Kidney (tissue), 14 donors: ENCODE measurements around the gene PIGU. TPM values are rescaled to one million over a fixed set of nuclear protein-coding genes. Genes with fewer than 3 reads are reported as not detected.
"Not testable (repeated sequence)": the region's sequence is repeated elsewhere in the genome, so short reads cannot be mapped to it uniquely, and the experiment has no call there.

Experiments
- DNase-seq, 5 donors: peaks; one replicate each; pipeline ENCODE4 v3.0.0-alpha.2; 2013 to 2020
- FAIRE-seq: peaks from 2 replicates; lab custom pipeline; 2012; peaks lifted over from hg19 to GRCh38; lab: Jason Lieb, UNC
- H3K27ac ChIP-seq, 2 donors: one replicate each; pipeline ENCODE4 v1.7.0; 2013; ENCODE audit warnings: low read depth in 2 of 2, low read length in 2 of 2, inconsistent platforms in 1 of 2
- H3K27me3 ChIP-seq: one replicate; pipeline ENCODE4 v1.7.1; 2013; ENCODE audit warnings: low read length, inconsistent platforms; ENCODE audit not compliant: control insufficient read depth, insufficient read depth
- H3K36me3 ChIP-seq, 3 donors: one replicate each; pipeline versions ENCODE4 v1.7.0 to v1.7.1; 2013; ENCODE audit warnings: low read length in 3 of 3, control low read depth in 1 of 3, inconsistent platforms in 1 of 3; ENCODE audit not compliant: insufficient read depth in 3 of 3, control insufficient read depth in 2 of 3
- H3K4me1 ChIP-seq, 3 donors: one replicate each; pipeline versions ENCODE4 v1.7.0 to v1.7.1; 2013; ENCODE audit warnings: low read length in 3 of 3, inconsistent platforms in 1 of 3, low read depth in 1 of 3; ENCODE audit not compliant: control insufficient read depth in 2 of 3, insufficient read depth in 2 of 3
- H3K4me3 ChIP-seq, 3 donors: one replicate each; pipeline versions ENCODE4 v1.7.0 to v1.8.1; 2013; ENCODE audit warnings: low read length in 3 of 3, control low read depth in 1 of 3, inconsistent platforms in 1 of 3
- H3K9ac ChIP-seq, 3 donors: one replicate each; pipeline versions ENCODE4 v1.7.0 to v1.7.1; 2013; ENCODE audit warnings: low read length in 3 of 3, control low read depth in 1 of 3, inconsistent platforms in 1 of 3
- H3K9me3 ChIP-seq, 3 donors: one replicate each; pipeline versions ENCODE4 v1.7.0 to v1.7.1; 2013; ENCODE audit warnings: low read length in 3 of 3, control low read depth in 1 of 3, inconsistent platforms in 1 of 3; ENCODE audit not compliant: control insufficient read depth in 2 of 3, insufficient read depth in 1 of 3
- intact Hi-C: fragments of 100-400 bp; cut with DNase I; formaldehyde crosslinking; loops from one replicate; pipeline ENCODE4 v1.11.1; 2022
- polyA plus RNA-seq: library from polyadenylated mRNA; stranded (reverse); fragments of 350-450 nt; fragmentation: Illumina TruSeq; extraction: RNeasy Lipid Tissue Mini Kit (QIAGEN cat#74804); gene quantifications from one replicate; pipeline ENCODE4 v1.2.3, GENCODE V29; 2014; ENCODE audit warnings: low read depth, low replicate concordance; ENCODE audit not compliant: insufficient read depth
- total RNA-seq: library from RNA; stranded (reverse); fragmentation: NEBNext Ultra II Directional; extraction: Animal tissue kit (Norgen Biotek cat#: 25700); gene quantifications from one replicate; pipeline ENCODE4 v1.2.1, GENCODE V29; 2021
- TF ChIP-seq, protein P1 (sequence below): IDR thresholded peaks from 3 replicates; pipeline ENCODE4 v1.5.1; 2012; ENCODE audit warnings: mild to moderate bottlenecking, moderate library complexity, borderline replicate concordance; ENCODE audit not compliant: insufficient read depth; ENCODE audit errors: extremely low read depth
- donor health status: control.
- donor health status: control.
- donor health status: control.
- donor health status: control.
- donor health status: control.
- donor health status: DM: yes; HTN: yes; CAD: no.
- donor health status: Normal renal cell carcinoma (clear cell type).

The PIGU gene
- total and polyA plus RNA-seq, 2 donors from 2014 or later = 15.9 to 42.0 TPM

GRCh38 chr20:34516247-34517113 is 160.4 kb downstream of the PIGU start, which contains the start of gene DYNLRB1:
DYNLRB1 (plus strand) TSS chr20:34516422; CDS start chr20:34516459, 37 bp downstream.
- TF ChIP-seq, protein P1, sequence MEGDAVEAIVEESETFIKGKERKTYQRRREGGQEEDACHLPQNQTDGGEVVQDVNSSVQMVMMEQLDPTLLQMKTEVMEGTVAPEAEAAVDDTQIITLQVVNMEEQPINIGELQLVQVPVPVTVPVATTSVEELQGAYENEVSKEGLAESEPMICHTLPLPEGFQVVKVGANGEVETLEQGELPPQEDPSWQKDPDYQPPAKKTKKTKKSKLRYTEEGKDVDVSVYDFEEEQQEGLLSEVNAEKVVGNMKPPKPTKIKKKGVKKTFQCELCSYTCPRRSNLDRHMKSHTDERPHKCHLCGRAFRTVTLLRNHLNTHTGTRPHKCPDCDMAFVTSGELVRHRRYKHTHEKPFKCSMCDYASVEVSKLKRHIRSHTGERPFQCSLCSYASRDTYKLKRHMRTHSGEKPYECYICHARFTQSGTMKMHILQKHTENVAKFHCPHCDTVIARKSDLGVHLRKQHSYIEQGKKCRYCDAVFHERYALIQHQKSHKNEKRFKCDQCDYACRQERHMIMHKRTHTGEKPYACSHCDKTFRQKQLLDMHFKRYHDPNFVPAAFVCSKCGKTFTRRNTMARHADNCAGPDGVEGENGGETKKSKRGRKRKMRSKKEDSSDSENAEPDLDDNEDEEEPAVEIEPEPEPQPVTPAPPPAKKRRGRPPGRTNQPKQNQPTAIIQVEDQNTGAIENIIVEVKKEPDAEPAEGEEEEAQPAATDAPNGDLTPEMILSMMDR = no peak
- H3K9me3 ChIP-seq = no peaks in the 10 kb centered on the region
- H3K36me3 ChIP-seq = no peaks in the 10 kb centered on the region
- H3K27me3 ChIP-seq = no peaks in the 10 kb centered on the region
- DNase-seq (peak; percentile 97 to 99 (median 99)), FAIRE-seq (no peak)
- H3K9ac ChIP-seq = peak within 1 kb of the TSS; percentile 65 to 88 (median 87)
- H3K4me3 ChIP-seq = peak within 1 kb of the TSS; percentile 79 to 94 (median 93)
- peaks cover 0 to 17% (median 13%) of the 10 kb centered on the region in 3 donors for H3K4me1 ChIP-seq
- intact Hi-C loops = no loop called here
- peak within 1 kb of the TSS; percentile 95 for H3K27ac ChIP-seq

DNA sequence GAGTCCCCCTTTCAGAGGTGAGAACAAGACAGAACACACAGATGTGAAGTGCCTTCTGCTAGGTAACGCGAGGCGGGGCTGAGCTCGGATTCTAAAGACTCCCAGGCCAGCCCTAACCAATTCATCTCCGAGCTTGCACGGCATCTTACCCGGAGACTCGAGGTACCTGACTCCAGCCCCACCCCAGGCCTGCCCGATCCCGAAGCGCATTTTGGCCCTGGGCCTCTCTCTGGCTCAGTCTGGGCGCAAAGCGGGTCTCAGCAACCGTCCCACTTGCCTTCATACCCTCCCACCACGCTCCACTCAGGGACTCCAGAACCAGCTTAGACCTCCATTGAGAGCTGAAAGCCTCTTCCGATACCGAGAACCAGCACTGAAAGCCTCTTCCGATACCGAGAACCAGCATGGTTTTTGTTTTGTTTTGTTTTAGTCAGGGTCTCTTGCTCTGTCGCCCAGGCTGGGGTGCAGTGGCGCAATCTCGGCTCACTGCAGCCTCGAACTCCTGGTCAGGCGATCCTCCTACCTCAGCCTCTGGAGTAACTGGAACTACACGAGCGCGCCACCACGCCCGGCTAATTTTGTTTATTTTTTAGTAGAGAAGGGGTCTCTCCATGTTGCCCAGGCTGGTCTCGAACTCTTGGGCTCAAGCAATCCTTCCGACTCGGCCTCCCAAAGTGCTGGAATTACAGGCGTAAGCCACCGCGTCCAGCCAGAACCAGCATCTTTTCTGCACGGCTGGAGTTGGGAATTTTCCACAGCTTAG is 161.2 kb downstream of the PIGU start:
- TF ChIP-seq, protein P1 = no peak
- no peaks in the 10 kb centered on the region for H3K27me3 ChIP-seq
- peak overlapping the region; percentile 56 to 87 (median 65) for H3K9ac ChIP-seq
- peaks cover 0 to 23% (median 16%) of the 10 kb centered on the region in 3 donors for H3K4me1 ChIP-seq
- no peaks in the 10 kb centered on the region for H3K9me3 ChIP-seq
- peak overlapping the region; percentile 79 to 94 (median 93) for H3K4me3 ChIP-seq
- no peaks in the 10 kb centered on the region for H3K36me3 ChIP-seq
- DNase-seq (peak; percentile 80 to 88 (median 83)), FAIRE-seq (no peak)
- H3K27ac ChIP-seq = peak overlapping the region; percentile 95
- intact Hi-C loops = no loop called here

GRCh38 chr20:34514897-34515483 is 161.9 kb downstream of the PIGU start:
- DNase-seq (no peak), FAIRE-seq (no peak)
- Histone ChIP-seq H3K9ac (peak overlapping the region; percentile 56 to 87 (median 65)), H3K36me3 (no peaks in the 10 kb centered on the region), H3K27ac (peak overlapping the region; percentile 95), H3K27me3 (no peaks in the 10 kb centered on the region), H3K4me3 (peak overlapping the region; percentile 79 to 94 (median 93)), H3K4me1 (peaks cover 0 to 27% (median 16%) of the 10 kb centered on the region in 3 donors), H3K9me3 (no peaks in the 10 kb centered on the region)
- intact Hi-C loops = no loop called here
- TF ChIP-seq, protein P1 = no peak

GRCh38 chr20:34514034-34514433 is 162.9 kb downstream of the PIGU start:
- intact Hi-C loops, H3K27ac ChIP-seq, H3K9ac ChIP-seq, H3K9me3 ChIP-seq, FAIRE-seq, H3K36me3 ChIP-seq, DNase-seq, H3K4me3 ChIP-seq, H3K27me3 ChIP-seq: not testable (repeated sequence)
- peaks cover 0 to 27% (median 16%) of the 10 kb centered on the region in 3 donors for H3K4me1 ChIP-seq
